HEK293T (cell line): ENCODE results near the gene EML4.

Experiments used
- HDGF ChIP-seq: fragments of 450-650 bp; IDR thresholded peaks from 2 replicates; pipeline ENCODE4 v1.6.1; 2017; ENCODE audit warnings: antibody characterized with exemption, borderline replicate concordance
- TF ChIP-seq, protein P1 (sequence below): fragments of 450-650 bp; IDR thresholded peaks from 2 replicates; pipeline ENCODE4 v1.6.1; 2016

DNA sequence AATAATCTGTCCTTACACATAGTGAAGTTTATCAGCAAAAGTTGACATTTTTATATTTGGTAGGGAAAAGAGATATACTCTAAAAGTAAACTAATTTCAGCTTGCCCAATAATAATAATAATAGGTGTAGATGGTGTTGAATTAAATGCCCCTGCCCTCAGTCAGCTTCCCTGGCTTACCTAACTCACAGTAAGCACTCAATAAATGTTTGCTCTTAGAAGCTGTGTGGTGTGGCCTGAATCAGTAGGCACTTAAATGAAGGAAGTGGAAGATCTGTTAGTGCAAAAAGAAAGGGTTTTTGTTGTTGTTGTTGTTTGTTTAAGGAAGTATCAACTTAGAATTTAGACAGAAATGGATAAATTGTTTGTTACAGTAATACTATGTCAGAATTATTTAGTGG, 36.2 kb downstream of the EML4 start:
- no peak for TF ChIP-seq HDGF
- TF ChIP-seq, protein P1, sequence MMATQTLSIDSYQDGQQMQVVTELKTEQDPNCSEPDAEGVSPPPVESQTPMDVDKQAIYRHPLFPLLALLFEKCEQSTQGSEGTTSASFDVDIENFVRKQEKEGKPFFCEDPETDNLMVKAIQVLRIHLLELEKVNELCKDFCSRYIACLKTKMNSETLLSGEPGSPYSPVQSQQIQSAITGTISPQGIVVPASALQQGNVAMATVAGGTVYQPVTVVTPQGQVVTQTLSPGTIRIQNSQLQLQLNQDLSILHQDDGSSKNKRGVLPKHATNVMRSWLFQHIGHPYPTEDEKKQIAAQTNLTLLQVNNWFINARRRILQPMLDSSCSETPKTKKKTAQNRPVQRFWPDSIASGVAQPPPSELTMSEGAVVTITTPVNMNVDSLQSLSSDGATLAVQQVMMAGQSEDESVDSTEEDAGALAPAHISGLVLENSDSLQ = no peak
